ENCODE data around the gene C5orf47.

DNA sequence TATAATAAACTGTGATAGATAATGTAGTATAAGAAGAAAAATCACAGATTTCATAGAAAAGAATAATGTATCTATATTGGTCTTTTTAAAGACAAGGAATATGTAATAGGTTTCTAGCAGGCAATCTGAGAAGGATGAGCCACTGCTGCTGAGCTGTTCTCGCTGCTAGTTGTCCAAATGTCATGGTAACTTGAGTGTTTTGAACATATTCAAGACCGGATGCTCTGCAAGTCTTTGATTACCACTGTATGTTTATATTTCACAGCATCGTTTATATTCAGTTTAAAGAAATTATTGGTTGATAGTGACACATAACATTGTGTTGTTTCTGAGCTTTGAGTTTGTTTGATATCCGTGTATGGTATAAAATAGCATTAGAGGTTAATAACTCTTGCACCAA, 9.6 kb downstream of the C5orf47 start:
- TF ChIP-seq REST (IDR thresholded peaks at IDR 0.05) (no peak), CTCF (IDR thresholded peaks at IDR 0.05; ENCODE audit: low read depth, low read length, missing input control) (no peak), SP1 (IDR thresholded peaks at IDR 0.05) (no peak), MAX (IDR thresholded peaks at IDR 0.05) (no peak), GABPA (IDR thresholded peaks at IDR 0.05 in 1 of 2, conservative IDR thresholded peaks at IDR 0.05 in 1 of 2) (no peak), RAD21 (IDR thresholded peaks at IDR 0.05) (no peak), YY1 (IDR thresholded peaks at IDR 0.05) (no peak), TAF1 (conservative IDR thresholded peaks at IDR 0.05) (no peak), FOXA2 (IDR thresholded peaks at IDR 0.05) (no peak), JUND (IDR thresholded peaks at IDR 0.05) (no peak), HNF4A (conservative IDR thresholded peaks at IDR 0.05) (no peak)

Measured in liver (tissue), 3 donors.